Right lung (tissue), 5 donors: Measurements from ENCODE around the gene AFF4. TPM values are rescaled to one million over a fixed set of nuclear protein-coding genes. Genes with fewer than 3 reads are reported as not detected.
"Not testable (repeated sequence)": the region's sequence is repeated elsewhere in the genome, so short reads cannot be mapped to it uniquely, and the experiment has no call there.

Experiments used
- DNase-seq, 2 donors: peaks; one replicate each; pipeline ENCODE4 v3.0.0-alpha.2; 2013
- polyA plus RNA-seq, 5 donors: library from polyadenylated mRNA; unstranded; fragments of 120-200 nt; gene quantifications; one replicate each; pipeline versions ENCODE4 v1.2.1 to v1.2.3, GENCODE V29; 2013; ENCODE audit warnings: inconsistent platforms in 1 of 5, low replicate concordance in 1 of 5; ENCODE audit not compliant: insufficient read length in 5 of 5, insufficient read depth in 1 of 5

AFF4 gene
- polyA plus RNA-seq, 5 donors, result 39.8 to 69.9 (median 60.7) TPM

DNA sequence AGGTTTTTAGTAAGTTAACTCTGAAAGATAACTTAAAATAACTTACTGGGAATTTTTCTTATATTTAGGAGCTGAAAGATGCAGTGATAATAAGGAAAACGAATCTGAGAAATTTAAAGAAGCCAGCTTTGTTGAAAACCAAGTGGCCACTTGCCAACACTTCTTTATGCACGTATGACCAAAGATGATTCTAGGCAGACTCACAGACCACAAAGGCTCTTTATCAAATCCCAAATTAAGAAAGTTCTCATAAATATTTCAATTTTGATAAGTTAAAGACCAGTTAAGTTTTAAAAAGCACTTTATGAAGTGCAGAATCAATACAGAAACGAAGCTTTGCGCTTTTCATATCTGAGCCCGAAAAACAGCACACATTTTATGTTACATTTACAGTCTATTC lies 1.5 kb downstream of the AFF4 start:
- peak; percentile 36 to 49 for DNase-seq

DNA sequence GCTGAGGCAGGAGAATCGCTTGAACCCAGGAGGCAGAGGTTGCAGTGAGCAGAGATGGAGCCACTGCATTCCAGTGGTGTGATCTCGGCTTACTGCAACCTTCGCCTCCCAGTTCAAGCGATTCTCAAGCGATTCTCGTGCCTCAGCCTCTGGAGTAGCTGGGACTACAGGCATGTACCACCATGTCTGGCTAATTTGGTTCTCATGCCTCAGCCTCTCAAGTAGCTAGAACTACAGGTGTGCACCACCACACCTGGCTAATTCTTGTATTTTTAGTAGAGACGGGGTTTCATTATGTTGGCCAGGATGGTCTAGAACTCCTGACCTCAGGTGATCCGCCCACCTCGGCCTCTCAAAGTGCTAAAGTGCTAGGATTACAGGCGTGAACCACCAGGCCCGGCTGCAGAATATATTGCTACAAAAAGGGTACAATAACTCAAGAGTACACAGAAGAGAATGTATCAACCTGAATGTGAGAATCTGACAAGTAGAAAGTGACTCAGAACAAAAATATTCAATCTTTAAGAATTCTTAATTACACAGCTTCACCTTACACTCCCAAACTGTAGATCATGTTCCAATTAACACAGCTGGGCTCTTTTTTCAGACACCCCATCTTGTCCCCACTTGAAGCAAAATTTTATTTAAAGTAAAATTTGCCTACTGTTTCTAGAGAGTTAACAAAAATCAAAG lies 2.2 kb downstream of the AFF4 start:
- not testable (repeated sequence) for DNase-seq

DNA sequence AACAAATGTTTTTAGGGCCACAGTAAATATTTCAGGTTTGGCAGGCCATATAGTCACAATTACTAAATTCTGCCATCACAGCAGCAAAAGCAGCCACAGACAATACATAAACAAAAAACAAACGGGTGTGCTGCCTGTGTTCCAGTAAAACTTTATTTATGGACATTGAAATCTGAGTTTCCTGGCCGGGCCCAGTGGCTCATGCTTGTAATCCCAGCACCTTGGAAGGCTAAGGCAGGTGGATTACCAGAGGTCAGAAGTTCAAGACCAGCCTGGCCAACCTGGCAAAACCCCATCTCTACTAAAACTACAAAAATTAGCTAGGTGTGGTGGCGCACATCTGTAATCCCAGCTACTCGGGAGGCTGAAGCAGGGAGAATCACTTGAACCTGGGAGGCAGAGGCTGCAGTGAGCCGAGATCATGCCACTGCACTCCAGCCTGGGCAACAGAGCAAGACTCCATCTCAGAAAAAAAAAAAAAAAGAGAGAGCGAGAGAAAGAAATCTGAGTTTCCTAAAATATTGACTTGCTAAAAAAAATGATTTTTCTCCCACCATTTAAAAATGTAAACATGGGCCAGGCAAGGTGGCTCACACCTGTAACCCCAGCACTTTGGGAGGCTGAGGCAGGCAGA lies 7.2 kb downstream of the AFF4 start:
- DNase-seq, result not testable (repeated sequence)

DNA sequence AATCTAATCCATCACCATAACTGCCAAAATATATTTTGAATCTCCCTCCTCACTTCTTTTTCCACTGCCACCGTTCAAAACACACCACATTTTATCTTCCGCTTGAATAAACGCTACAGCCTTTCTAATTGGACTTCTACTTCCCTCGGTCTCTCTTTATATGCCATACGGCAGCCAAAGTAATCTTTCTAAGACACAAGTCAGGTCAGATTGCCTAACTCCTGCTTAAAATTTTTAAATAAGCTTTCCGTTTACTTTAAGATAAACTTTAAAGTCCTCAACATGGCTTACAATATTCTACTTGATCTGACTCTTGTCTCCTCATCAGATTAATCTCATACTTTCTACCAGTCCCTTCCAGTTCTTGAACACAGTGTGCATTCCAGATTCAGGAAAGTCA lies 9.7 kb downstream of the AFF4 start:
- no peak for DNase-seq

DNA sequence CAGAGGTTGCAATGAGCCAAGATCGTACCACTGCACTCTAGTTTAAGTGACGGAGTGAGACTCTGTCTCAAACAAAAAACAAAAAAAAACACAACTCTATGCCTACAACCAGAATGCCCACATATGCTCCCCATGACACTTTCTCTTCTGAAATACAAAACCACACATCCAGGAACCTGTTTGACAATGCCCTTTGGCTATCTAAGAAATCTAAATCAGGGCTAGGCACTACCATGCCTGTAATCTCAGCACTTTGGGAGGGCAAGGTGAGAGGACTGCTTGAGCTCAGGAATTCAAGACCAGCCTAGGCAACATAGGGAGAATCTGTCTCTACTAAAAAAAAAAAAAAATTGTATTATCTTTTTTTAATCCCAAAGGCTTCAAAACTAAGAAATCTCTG lies 10.6 kb downstream of the AFF4 start:
- no peak for DNase-seq

DNA sequence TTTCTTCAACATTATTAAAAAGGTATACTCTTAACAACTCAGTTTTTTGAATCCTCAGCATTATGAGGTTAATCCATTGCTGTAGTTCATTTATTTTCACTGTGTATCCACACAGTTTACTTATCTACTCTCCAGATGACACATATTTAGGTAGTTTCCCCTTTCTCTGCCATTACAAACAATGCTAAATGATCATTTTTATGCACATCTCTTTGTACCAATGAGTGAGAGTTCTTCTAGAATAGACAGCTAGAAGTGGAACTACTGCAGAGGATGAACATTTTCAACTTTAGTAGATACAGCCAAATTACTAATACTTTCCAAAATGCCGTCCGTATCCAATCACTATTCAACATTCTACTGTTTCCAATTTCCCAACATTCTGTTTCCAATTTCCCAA lies 11.5 kb downstream of the AFF4 start:
- no peak for DNase-seq

DNA sequence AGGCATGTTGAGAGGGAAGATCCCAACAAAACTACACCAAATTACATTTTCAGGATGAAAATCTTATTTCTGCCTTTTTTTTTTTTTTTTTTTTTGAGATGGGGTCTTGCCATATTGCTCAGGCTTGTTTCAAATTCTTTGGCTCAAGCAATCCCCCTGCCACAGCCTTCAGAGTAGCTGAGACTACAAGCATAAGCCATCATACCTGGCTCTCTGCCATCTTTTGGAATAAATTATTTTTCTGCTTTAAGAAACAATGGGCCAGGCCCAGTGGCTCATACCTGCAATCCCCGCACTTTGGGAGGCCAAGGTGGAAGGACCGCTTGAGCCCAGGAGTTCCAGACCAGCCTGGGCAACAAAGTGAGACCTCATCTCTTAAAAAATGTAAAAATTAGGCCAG lies 14.3 kb downstream of the AFF4 start:
- no peak for DNase-seq

DNA sequence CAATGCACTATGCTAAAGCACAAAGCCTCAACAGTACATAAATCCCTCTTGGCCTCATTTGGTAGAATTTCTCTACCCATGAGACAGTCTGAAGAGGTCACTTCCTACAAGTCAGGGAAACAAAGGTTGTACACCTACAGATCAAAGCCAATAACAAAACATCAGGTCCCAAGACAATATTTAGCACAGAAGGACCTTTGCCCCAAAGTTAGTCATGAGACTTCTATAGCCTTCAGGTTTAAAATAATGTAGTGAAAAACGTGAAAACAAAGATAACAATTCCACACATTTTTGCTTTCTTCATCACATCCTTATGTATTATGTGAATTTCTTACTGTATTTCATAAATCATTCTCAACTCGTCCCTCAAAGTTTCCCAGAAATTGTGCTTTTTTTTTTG lies 15.8 kb downstream of the AFF4 start:
- no peak for DNase-seq

DNA sequence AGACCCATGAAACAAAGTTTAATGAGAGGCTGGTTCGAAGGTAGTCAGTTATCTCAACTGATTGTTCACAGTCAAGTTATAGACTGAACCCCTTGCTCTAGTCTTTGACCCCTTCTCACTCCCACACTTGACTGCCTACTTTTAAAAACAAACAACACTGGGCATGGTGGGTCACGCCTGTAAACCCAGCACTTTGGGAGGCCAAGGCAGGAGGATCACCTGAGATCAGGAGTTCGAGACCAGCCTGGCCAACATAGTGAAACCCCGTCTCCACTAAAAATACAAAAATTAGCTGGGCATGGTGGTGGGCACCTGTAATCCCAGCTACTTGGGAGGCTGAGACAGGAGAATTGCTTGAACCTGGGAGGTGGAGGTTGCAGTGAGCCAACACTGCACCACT lies 18.1 kb downstream of the AFF4 start:
- DNase-seq, result not testable (repeated sequence)

DNA sequence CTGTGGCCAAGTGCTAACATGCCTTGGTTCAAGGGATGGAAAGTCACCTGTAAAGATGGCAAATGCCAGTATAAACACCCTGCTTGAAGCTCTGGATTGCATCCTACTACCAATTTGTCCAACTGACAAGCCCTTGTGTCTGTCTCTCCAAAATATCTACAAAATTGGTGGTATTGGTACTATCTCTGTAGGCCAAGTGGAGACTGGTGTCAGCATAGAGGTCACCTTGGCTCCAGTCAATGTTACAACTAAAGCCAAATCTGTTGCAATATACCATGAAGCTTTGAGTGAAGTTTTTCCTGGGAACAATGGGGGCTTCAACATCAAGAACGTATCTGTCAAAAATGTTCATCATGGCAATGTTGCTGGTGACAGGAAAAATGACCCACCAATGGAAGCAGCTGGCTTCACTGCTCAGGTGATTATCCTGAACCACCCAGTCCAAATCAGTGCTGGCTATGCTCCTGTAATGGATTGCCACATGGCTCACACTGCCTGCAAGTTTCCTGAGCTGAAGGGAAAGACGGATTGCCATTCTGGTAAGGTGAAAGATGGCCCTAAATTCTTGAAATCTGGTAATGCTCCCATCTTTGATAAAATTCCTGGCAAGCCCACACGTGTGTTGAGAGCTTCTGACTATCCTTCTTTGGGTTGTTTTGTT lies 19.9 kb downstream of the AFF4 start:
- DNase-seq, result no peak

DNA sequence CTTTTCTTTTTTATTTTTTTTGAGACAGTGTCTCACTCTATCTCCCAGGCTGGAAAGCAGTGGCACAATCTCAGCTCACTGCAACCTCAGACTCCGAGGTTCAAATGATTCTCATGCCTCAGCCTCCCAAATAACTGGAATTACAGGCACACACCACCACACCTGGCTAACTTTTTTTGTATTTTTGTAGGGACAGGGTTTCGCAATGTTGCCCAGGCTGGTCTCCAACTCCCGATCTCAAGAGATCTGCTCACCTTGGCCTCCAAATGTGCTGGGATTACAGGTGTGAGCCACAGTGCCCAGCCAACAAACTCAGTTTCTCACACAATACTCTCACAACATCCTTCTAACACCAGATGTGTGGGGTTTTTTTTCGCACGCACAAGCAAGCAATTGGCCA lies 22.1 kb downstream of the AFF4 start:
- DNase-seq, result no peak

DNA sequence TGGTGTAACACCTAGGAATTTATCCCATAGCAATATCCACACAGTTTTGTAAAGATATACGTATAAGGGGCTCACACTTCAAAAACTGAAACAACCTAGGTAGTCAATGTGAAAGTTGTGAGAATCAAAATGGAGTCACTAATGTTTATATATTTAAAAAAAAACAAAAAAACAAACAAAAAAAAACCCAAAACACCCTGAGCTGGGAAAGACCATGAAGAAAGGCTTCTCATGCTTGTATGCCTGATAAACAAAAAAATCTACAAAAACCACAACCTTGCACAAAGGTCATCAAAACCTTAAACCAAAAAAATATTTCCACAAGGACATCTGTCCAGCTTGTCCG lies 35.4 kb downstream of the AFF4 start:
- no peak for DNase-seq

DNA sequence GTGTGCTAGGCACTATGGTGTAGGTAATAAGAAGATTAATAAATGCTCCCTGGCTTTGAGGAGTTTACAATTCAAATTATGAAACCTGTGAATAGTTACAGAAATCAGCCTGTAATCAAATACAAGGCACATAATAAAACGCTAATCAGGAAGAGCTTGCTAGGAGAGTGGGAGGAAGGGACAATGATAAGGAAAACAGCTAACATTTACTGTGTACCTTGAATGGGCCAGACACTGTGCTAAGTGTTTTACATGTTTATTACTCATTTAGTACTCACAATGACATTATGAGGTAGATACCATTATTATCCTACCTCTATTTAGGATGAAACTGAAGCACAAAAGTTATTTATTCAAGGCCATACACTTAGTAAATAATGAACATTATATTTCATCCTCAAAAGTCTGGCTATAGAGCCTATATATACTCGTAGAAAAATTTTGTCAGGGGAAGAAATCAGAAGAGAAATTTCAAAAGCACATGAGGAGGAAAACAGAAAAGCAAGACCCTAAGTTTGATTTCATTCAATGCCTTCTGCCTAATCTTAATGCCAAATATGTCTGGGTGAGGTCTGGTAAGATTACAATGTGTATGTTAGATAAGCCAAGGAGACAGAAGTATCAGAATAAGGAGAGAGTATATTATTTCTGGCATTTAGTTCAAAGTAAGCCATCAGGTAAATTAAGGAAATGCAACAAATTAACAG lies 35.9 kb downstream of the AFF4 start:
- no peak for DNase-seq

DNA sequence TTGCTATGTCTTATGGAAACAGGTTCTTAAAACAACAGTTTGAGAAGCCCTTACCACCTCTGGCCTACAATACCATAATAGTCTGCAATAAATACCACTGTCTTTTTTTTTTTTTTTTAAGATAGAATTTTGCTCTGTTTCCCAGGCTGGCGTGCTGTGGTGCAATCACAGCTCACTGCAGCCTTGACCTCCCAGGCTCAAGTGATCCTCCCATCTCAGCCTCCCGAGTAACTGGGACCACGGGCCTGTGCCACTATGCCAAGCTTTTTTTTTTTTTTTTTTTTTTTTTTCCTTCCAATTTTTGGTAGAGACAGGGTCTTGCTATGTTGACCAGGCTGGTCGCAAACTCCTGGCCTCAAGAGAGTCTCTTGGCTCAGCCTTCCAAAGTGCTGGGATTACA lies 37.0 kb downstream of the AFF4 start:
- DNase-seq, result no peak

DNA sequence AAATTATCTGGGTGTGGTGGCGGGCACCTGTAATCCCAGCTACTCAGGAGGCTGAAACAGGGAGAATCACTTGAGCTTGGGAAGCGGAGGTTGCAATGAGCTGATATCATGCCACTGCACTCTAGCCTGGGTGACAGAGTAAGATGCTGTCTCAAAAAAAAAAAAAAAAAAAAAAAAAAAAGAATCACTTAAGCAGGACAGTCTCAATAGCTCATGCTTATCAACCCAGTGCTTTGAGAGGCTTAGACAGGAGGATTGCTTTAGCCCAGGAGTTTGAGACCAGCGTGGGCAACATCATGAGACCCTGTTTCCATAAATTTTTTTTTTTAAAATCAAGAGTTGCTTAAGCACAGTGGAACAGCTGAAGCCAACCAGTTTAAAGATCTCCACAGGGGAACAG lies 47.3 kb downstream of the AFF4 start:
- no peak for DNase-seq

DNA sequence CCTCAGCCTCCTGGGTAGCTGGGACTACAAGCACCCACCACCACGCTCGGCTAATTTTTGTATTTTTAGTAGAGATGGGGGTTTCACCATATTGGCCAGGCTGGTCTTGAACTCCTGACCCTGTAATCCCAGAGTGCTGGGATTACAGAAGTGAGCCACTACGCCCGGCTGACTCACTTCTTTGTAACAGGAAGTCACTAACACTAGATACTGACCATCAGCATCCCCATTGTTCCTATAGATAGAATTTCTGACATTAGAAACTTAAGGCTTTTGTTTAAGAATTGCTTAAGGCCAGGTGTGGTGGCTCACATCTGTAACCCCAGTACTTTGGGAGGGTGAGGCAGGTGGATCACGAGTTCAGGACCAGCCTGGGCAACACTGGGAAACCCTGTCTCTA lies 47.8 kb downstream of the AFF4 start:
- DNase-seq, result no peak

DNA sequence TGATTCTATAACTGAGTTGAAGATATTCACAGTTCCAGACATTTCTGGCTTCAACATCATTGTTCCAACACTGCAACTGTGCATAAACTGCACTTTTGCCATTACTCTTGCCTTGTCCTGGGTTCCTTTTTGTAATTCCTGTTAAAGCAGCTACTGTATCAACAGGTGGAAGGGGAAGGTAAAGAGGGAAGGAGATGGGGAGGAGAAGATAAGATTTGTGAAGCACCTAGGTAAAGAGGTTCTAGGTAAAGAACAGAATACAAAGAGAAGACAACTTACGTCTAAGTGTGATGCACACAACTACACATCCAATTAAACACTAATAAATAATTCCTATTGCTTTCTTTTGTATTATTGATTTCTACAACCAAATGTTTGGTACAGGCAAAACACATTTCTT lies 53.7 kb downstream of the AFF4 start:
- no peak for DNase-seq

DNA sequence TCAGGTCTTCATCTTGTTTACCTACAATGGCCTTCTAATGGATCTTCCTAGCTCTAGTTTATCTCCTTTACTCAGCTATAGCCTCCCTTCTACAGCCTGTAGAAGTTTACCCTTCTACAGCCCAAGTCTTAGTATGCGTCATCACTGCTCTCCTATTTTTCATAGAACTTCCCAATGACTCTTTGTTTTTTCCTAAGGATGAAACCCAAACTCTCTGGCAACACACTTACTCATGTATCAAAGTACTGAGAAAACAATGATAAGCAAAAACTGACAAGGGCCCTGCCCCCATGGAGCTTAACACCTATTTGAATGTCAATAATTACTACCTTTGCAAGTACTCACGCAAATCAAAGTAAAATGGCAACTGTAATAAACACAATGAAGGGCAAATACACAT lies 56.3 kb downstream of the AFF4 start:
- no peak for DNase-seq

DNA sequence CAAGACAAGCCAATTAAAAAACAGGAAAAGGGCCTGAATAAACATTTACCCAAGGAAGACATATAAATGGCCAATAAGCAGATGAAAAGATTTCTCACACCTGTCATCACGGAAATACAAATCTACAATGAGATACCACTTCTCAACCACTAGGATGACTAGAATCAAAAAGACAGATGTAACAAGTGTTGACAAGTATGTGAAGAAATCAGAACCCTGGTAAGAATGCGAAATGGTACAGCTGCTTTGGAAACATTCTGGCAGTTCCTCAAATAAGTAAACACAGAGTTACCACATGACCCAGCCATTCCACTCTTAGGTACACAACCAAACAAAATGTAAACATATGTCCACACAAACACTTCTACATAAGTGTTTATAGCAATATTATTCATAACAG lies 57.5 kb downstream of the AFF4 start:
- no peak for DNase-seq

DNA sequence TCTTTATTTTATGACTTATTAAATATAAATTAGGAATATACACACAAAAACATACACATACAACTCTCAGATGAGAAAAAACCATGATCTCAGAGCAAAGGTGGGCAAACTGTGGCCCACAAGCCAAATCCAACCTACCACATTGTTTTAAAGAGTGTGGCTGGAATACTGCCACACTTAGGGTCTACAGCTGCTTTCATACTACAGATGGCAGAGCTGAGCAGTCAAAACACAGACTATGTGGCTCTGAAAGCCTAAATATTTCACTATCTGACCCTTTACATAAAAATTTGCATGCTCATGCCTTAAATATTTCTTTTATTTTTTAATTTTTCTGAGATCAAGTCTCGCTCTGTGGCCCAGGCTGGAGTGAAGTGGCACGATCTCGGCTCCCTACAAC lies 61.7 kb downstream of the AFF4 start:
- DNase-seq, result no peak

DNA sequence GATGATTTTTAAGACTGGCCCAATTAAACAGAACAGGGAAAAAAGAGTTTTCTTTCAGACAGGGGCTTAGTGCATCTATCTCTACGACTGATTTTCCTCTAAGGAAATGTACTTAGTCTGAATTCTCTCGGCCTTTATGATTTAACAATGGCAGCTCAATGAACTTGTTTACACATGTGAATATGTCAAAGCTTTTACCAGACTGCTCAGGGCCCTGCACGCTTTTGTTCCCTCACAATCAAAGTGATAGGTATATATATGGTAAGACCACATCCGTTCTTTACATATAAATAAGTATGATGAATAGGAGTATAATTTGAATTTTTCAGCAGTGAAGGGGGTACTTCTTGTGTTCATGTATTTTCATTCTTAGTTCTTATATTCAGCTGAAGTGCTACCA lies 62.4 kb downstream of the AFF4 start:
- DNase-seq, result no peak

DNA sequence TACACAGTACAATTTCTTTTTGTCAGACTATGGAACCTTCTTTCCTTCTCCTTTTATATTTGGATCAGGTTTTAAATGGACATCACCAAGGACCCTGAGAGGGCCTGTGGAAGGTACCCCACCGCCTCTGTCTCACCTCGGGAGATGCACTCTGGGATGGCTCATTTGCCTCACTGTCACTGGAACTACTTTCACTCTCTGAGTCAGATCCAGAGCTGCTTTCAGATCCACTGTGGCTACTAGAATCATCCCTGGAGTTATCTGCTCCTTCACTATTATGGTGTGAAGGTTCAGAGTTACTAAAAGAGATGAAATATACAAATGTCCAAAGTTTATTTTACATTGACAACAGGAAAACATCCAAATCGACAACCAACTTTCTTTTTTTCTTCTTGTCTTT lies 65.3 kb downstream of the AFF4 start:
- no peak for DNase-seq

DNA sequence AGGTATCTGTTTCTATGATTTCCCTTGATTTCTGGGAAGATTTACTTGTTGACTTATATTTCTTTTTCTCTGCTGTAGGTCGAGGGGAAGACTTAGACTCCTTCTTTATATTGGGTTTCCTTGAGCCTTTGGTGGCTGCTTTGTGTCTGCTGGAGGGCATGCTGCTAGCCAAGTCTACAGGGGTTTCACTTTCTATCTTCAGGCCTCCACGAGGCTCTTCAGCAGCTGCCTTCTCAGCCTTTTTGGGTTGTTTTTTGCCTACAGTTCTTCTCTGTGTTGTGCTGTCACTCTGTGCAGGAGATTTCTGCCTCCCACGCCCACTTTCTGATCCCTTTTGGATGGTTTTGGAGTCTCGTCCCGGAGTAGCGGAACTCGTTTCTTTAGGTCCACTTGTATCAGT lies 66.7 kb downstream of the AFF4 start:
- no peak for DNase-seq
